GM08714 (cell line): Measurements from ENCODE around the gene UBE3B.

ENCODE experiments used
- H3K4me3 ChIP-seq: fragments of 200-500 bp; sonication (Bioruptor generic); 2 replicates; pipeline ENCODE4 v1.5.1; 2014; ENCODE audit warnings: mild to moderate bottlenecking, low read length, inconsistent platforms
- ZNF274 ChIP-seq: IDR thresholded peaks from 2 replicates; pipeline ENCODE4 v1.6.1; 2012; ENCODE audit warnings: mild to moderate bottlenecking, low read depth, low read length

UBE3B gene

DNA sequence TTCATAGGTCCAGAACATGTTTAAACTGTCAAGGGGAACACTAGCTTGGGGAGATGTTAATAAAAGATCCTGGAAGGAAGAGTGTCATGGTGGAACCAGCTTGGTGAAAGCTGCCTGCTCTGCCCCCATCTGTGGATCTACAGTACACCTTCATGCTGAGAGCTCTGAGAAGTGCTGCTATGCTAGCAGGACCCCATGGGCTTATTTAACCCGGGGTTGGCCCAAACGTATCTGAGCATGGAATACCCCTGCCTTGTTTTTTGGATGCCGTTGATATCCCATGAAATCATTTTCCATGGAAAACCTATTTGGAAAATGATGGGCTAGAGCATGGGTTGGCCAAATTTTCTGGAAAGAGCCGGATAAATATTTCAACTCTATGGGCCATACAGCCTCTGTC, 14.2 kb downstream of the UBE3B start:
- H3K4me3 ChIP-seq: no peak overlapping the region
- no peak for TF ChIP-seq ZNF274

DNA sequence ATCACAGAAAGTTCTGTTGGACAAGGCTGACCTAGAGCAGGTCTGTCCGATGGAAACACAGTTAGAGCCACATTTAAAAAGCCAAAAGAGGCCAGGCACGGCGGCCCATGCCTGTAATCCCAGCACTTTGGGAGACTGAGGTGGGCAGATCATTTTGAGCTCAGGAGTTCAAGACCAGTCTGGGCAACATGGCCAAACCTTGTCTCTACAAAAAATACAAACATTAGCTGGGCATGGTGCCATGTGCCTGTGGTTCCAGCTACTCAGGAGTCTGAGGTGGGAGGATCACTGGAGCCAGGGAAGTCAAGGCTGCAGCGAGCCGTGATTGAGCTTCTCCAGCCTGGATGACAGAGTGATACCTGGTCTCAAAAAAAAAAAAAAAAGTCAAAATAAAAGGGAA, 14.9 kb downstream of the UBE3B start:
- no peak overlapping the region for H3K4me3 ChIP-seq
- no peak for TF ChIP-seq ZNF274

DNA sequence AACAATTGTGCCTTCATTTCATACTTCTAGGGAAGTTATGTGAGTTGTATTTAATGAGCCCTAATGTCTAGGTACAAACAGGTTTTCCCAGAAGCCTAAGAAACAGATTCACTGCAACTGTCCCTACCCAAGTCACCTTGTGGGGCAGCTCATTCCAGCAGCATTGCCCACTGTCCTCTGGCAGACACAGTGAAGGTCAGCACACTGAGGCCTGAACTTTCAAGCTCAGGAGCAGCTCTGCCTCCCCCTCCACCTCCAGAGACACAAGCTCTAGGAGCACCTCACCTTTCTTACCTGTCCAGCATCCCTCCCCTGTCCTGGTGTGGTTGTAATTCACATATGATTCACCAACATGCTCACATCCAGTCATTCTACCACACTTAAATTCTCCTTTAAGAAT, 15.7 kb downstream of the UBE3B start:
- TF ChIP-seq ZNF274: no peak
- H3K4me3 ChIP-seq: no peak overlapping the region

DNA sequence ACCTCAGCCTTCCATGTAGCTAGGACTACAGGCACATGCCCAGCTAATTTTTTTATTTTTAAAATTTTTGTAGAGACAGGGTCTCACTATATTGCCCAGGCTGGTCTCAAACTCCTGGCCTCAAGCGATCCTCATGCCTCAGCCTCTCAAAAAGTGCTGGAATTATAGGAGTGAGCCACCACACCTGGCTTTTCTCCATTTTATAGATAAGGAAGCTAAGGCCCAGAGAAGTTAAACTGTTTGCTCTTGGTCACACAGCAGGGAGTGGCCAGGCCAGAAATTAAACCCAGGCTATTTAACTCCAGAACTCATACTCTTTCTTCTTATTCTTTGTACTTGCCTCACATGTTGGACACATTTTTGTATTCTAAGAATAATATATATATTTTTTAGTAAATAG, 16.5 kb downstream of the UBE3B start:
- H3K4me3 ChIP-seq: no peak overlapping the region
- no peak for TF ChIP-seq ZNF274

DNA sequence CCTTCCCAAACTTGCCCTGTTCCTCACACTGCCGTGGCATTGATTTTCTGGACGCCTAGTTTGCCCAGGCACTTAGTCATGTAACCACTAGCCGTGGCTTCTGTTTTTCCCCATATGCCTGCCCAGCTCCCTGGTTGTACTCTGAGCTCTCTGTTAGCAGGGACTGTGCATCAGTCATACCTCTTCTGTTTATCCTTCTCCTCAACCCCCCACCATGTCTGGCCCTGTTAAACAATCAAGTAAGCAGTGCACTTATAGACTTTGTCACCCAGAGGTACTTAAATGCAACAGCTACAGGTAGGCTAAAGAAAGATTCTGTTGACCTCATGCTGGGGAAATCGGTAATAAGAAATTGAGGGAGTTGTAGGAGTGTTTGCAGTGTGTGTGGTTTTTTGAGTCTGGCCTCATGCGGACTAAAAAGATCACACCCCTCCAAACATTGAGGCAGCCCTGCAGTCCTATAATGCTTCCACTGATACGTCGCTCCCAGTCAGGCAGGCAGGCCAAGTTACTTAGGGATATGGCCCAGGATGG, 17.0 kb downstream of the UBE3B start:
- no peak for TF ChIP-seq ZNF274
- H3K4me3 ChIP-seq: no peak overlapping the region

DNA sequence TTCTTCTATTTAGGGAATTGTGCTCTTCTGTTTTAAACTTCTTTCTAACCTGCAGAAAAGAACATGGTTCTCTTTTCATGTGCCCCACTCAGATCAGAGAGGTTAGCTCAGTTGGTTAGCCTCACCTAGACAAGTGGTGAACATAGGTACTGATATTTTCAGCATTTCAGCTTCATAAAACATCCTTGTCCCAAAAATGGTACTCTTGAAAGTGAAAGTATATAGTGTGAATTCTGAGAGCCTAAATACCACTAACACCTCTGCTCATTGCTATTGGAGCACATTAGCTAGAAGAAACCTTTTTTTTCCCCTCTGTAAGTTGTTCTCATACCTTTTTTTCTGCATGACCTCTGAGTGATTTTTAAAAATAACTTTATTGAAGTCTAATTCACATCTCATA, 17.6 kb downstream of the UBE3B start:
- no peak overlapping the region for H3K4me3 ChIP-seq
- TF ChIP-seq ZNF274: no peak

DNA sequence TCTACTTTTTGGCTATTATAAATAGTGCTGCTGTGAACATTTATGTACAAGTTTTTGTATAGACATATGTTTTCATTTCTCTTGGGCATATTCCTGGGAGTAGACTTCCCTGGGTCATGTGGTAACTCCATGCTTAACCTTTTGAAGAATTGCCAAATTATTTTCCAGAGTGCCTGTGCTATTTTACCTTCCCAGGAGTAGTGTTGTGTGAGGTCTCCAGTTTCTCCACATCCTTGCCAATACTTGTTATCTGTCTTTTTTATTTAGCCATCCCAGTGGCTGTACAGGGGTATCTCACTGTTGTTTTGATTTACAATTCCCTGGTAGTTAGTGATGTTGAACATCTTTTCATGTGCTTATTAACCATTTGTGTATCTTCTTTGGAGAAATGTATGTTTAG, 18.9 kb downstream of the UBE3B start:
- no peak for TF ChIP-seq ZNF274
- H3K4me3 ChIP-seq: no peak overlapping the region

DNA sequence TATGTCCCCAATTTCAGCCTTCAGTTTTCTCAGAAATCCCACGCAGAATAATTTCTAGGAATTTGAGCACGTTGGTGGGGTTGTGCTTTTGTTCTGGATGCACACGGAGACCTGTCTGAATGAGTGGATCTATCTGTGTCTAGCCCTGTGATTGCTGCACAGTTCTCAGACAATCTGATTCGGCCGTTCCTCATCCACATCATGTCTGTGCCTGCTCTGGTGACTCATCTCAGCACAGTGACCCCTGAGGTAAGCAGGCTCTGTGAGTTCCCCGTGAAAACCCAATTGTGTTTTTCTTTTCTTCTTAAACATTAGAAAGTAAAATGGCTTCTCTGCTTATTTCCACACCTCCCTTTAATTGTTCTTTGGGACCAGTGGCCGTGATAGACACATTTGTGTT, 20.2 kb downstream of the UBE3B start:
- H3K4me3 ChIP-seq: no peak overlapping the region
- no peak for TF ChIP-seq ZNF274

DNA sequence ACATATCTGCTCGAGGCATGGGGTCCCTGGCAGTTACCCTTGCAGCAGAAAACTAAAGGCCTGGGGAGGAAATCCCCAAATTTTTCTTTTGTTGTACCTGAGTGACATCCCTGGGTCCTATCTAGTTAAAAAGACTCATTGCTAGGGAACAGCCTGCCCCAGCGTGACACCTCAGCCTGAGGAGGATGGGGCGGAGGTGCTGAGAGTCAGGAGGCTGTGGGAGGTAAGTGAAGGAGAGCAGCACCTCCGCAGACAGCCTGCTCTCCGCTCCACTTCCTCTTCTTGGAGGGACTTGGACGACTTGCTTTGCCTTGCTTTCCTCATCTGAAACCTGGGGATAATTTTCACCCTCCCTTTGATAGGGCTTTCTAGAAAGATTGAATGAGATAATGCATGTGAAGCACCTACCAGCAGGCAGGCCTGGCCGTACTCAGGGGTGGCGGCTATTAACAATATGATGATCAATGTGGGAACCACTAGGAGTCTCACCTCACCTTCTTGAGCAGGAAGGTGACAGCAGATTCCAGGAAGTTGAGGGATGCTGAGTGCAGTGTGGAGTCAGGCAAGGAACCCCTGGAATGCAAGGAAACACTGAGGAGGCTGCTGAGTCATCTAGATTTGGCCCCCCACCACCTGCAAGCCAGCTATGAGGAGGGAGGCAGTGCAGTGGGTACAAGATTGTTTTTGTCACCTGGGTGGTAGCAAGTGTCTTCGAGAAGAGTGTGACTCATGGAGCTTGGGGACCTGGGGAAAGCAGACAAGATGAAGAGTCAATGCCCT, 23.2 kb downstream of the UBE3B start:
- H3K4me3 ChIP-seq: no peak overlapping the region
- no peak for TF ChIP-seq ZNF274

DNA sequence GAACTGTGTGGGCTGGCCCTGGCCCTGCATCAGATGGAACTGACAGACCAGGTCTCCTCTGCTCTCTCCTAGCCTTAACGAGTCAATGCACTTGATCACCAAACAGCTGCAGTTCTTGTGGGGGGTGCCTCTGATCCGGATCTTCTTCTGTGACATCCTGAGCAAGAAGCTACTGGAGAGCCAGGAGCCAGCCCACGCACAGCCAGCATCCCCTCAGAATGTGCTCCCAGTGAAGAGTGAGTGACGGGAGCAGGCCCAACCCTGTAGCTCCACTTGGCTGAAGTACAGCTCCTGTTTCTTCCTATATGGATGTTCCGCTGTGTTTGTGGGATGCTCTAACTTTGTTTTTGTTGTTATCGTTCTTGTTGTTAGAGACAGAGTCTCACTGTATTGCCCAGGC, 23.9 kb downstream of the UBE3B start:
- no peak overlapping the region for H3K4me3 ChIP-seq
- no peak for TF ChIP-seq ZNF274

DNA sequence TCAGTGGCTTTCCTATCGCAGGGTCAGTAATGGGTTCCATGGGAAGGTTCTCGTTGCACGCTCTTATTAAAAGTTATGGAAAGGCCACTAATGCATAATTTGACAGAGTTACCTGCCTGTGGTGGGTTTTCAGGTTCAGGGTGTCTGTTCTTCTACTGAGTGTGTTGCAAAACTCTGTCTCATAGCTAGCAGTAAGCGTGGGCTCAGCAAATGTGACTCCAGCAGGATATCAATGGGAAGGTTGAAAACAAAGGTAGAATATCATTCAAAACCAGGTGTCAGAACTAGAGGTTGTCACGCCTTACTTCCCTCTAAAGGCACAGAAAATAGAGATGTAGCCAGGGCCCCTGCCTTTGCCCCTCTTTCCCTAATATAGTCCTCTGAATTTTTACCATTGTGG, 24.9 kb downstream of the UBE3B start:
- no peak overlapping the region for H3K4me3 ChIP-seq
- TF ChIP-seq ZNF274: no peak

DNA sequence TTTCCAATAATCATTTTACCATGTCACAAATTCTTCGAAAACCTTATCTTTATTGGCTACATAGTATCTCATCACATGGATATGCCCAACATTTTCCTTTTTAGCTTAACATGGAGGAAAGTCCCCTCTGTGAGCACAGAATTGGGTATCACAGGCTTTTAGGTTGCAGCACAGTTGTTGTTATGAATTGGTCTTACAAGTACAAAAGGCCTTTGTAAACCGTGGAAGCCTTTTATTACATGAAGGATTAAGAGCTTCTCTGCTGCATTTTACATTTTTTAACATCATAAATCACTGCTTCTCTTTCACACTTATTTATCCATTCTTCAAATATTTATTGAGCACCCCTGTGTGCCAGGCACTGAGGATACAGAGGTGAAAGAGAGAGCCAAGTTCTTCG, 26.2 kb downstream of the UBE3B start:
- H3K4me3 ChIP-seq: no peak overlapping the region
- TF ChIP-seq ZNF274: no peak

DNA sequence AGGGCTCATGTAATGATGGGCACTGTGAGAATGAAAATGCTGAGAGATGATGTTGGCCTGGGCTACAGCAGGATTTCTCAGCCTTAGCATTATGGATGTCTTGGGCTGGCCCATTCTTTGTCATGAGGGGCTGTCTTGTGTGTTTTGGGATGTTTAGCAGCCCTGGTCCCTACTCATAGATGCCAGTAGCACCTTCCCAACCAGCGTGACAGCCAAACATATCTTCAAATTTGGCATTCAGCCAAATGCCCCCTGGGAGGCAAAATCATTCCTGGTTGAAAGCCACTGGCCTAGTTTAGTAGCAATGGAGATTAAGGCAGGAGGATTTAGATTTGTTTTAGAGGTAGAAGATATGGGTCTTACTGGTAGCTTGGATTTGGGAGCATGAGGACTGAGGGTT, 26.6 kb downstream of the UBE3B start:
- no peak for TF ChIP-seq ZNF274
- H3K4me3 ChIP-seq: no peak overlapping the region

DNA sequence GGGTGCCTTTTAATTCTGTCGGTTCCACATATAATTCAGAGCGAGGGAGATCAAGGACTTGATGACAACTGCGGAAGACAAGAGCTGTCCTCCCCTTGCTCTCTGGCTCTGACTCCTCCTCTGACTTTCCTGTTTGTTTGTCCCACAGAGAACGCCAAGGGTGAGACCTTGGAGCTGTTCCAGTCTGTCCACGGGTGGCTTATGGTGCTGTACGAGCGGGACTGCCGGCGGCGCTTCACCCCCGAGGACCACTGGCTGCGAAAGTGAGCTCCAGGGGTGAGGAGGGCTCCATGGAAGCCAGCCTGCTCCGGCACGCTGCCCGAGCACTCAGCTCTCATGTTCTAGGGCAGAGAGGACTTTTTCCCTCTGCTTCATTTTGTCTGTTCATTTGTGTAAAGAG, 32.8 kb downstream of the UBE3B start:
- TF ChIP-seq ZNF274: no peak
- H3K4me3 ChIP-seq: no peak overlapping the region

DNA sequence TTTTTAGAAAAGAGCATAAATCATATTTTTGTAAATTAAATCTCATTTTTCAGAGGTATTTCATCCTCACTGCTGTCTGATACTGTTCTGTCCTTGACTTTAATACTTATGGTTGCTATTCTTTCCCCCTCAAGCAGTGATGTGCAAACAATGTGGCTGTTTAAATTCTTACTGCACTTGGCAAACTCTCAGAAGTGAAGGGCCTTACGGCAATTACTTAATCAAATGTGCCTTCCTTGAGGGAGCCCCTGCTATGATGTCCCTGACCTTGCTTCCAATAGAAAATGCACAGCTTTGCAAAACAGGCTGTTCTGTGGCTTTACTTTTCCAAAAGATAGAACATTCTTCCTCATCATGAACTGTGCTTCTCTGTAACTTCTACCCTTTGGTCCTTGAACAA, 35.2 kb downstream of the UBE3B start:
- H3K4me3 ChIP-seq: no peak overlapping the region
- TF ChIP-seq ZNF274: no peak

DNA sequence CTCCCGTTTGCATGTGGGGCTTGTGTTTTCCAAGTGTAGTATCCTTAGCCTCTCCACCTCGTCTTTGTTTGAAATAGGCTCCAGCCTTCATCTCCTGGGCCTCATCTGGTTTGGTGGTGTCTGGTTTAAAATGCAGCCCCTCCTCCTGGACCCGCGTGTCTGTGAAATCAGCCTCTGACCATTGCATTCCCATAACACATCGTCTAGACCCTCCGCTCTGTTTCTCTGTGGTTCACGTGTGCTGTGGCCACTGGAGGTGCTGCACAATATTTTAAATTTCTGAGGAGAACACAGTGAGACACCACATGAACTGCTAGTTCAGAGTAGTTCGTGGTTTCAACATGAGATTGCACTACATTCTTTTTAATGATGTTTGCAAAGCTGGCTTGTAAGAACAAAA, 35.6 kb downstream of the UBE3B start:
- TF ChIP-seq ZNF274: no peak
- H3K4me3 ChIP-seq: no peak overlapping the region
